HepG2 (cell line): ENCODE measurements around the gene KRTAP5-1. TPM values are rescaled to one million over a fixed set of nuclear protein-coding genes. Genes with fewer than 3 reads are reported as not detected.

Experiments
- FOSL1 ChIP-seq: sonication (generic); formaldehyde crosslinking; IDR thresholded peaks from 2 replicates; pipeline ENCODE4 v1.9.0; 2021; ENCODE audit warnings: missing genetic modification reagents, borderline replicate concordance
- HDAC1 ChIP-seq: sonication (generic); formaldehyde crosslinking; IDR thresholded peaks from 2 replicates; pipeline ENCODE4 v1.5.1; 2020; ENCODE audit warnings: mild to moderate bottlenecking, missing genetic modification reagents
- KDM5B ChIP-seq: sonication (generic); formaldehyde crosslinking; IDR thresholded peaks from 2 replicates; pipeline ENCODE4 v1.4.0; 2020; ENCODE audit warnings: missing genetic modification reagents, mild to moderate bottlenecking, borderline replicate concordance
- MAX ChIP-seq: IDR thresholded peaks from 2 replicates; pipeline ENCODE4 v1.6.1; 2012; ENCODE audit warnings: inconsistent platforms
- MEIS1 ChIP-seq: sonication (generic); formaldehyde crosslinking; IDR thresholded peaks from 2 replicates; pipeline ENCODE4 v1.9.0; 2021; ENCODE audit warnings: mild to moderate bottlenecking, missing genetic modification reagents, moderate library complexity, borderline replicate concordance
- MTF2 ChIP-seq: sonication (generic); formaldehyde crosslinking; IDR thresholded peaks from 2 replicates; pipeline ENCODE4 v1.5.0; 2020; ENCODE audit warnings: missing genetic modification reagents, borderline replicate concordance
- NR2C2 ChIP-seq: sonication (generic); formaldehyde crosslinking; IDR thresholded peaks from 2 replicates; pipeline ENCODE4 v1.4.0; 2020; ENCODE audit warnings: missing genetic modification reagents, mild to moderate bottlenecking, moderate library complexity, borderline replicate concordance
- PATZ1 ChIP-seq: sonication (generic); formaldehyde crosslinking; IDR thresholded peaks from 2 replicates; pipeline ENCODE4 v1.4.0; 2020; ENCODE audit warnings: missing genetic modification reagents
- SPEN ChIP-seq: sonication (generic); formaldehyde crosslinking; IDR thresholded peaks from 2 replicates; pipeline ENCODE4 v1.5.1; 2020; ENCODE audit warnings: low read depth, mild to moderate bottlenecking, missing genetic modification reagents
- ZNF687 ChIP-seq: sonication (generic); formaldehyde crosslinking; IDR thresholded peaks from 2 replicates; pipeline ENCODE4 v1.5.1; 2020; ENCODE audit warnings: mild to moderate bottlenecking, missing genetic modification reagents, moderate library complexity
- ZNF768 ChIP-seq: sonication (generic); formaldehyde crosslinking; IDR thresholded peaks from 2 replicates; pipeline ENCODE4 v1.4.0; 2020; ENCODE audit warnings: missing genetic modification reagents
- ZNF777 ChIP-seq: sonication (generic); formaldehyde crosslinking; IDR thresholded peaks from 2 replicates; pipeline ENCODE4 v1.4.0; 2020; ENCODE audit warnings: missing genetic modification reagents
- polyA plus RNA-seq, 8 experiments: library from polyadenylated mRNA; depleted of rRNA in 3 of 8; stranded (reverse) in 7 of 8; unstranded in 1 of 8; fragments of >200 nt; fragmentation: Illumina TruSeq in 4 of 8; extraction: Trizol in 4 of 8; gene quantifications; 2 replicates each; pipeline versions ENCODE4 v1.2.1 to v1.2.3, GENCODE V29; 2011 to 2016; ENCODE audit warnings: low read depth in 4 of 8, missing spikeins in 1 of 8, mixed read lengths in 1 of 8; ENCODE audit not compliant: insufficient read depth in 1 of 8
- total RNA-seq, 5 experiments: library from RNA; depleted of rRNA; stranded (reverse); fragments of >200 nt; fragmentation: Illumina TruSeq; extraction: Trizol; gene quantifications; 2 replicates each; pipeline ENCODE4 v1.2.3, GENCODE V29; 2016; ENCODE audit warnings: low read depth in 1 of 5
- TF ChIP-seq, protein P1 (sequence below): sonication (generic); formaldehyde crosslinking; IDR thresholded peaks from 2 replicates; pipeline ENCODE4 v1.4.0; 2020; ENCODE audit warnings: missing genetic modification reagents
- TF ChIP-seq, protein P2 (sequence below): sonication (generic); formaldehyde crosslinking; IDR thresholded peaks from 2 replicates; pipeline ENCODE4 v1.5.0; 2020; ENCODE audit warnings: mild to moderate bottlenecking, missing genetic modification reagents

KRTAP5-1 gene
- total and polyA plus RNA-seq, 2 of the 13 experiments (the other 11 are each of a cell fraction or from before 2014, with no cell fraction given), result not detected

- no peak for TF ChIP-seq FOSL1 (CRISPR knock-in tag)
- peak; percentile 54; the same call in 1 of the 2 replicates for TF ChIP-seq ZNF777 (CRISPR knock-in tag)
- TF ChIP-seq ZNF768 (CRISPR knock-in tag), result 0 out of 2 replicates have a peak, but pooled peaks have one; percentile 17
- no peak for TF ChIP-seq NR2C2 (CRISPR knock-in tag)
- TF ChIP-seq MAX, result 0 out of 2 replicates have a peak, but pooled peaks have one; percentile 50
- TF ChIP-seq, protein P1, sequence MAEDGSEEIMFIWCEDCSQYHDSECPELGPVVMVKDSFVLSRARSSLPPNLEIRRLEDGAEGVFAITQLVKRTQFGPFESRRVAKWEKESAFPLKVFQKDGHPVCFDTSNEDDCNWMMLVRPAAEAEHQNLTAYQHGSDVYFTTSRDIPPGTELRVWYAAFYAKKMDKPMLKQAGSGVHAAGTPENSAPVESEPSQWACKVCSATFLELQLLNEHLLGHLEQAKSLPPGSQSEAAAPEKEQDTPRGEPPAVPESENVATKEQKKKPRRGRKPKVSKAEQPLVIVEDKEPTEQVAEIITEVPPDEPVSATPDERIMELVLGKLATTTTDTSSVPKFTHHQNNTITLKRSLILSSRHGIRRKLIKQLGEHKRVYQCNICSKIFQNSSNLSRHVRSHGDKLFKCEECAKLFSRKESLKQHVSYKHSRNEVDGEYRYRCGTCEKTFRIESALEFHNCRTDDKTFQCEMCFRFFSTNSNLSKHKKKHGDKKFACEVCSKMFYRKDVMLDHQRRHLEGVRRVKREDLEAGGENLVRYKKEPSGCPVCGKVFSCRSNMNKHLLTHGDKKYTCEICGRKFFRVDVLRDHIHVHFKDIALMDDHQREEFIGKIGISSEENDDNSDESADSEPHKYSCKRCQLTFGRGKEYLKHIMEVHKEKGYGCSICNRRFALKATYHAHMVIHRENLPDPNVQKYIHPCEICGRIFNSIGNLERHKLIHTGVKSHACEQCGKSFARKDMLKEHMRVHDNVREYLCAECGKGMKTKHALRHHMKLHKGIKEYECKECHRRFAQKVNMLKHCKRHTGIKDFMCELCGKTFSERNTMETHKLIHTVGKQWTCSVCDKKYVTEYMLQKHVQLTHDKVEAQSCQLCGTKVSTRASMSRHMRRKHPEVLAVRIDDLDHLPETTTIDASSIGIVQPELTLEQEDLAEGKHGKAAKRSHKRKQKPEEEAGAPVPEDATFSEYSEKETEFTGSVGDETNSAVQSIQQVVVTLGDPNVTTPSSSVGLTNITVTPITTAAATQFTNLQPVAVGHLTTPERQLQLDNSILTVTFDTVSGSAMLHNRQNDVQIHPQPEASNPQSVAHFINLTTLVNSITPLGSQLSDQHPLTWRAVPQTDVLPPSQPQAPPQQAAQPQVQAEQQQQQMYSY (CRISPR knock-in tag), result no peak
- peak; percentile 36; the same call in 1 of the 2 replicates for TF ChIP-seq HDAC1 (CRISPR knock-in tag)
- TF ChIP-seq, protein P2, sequence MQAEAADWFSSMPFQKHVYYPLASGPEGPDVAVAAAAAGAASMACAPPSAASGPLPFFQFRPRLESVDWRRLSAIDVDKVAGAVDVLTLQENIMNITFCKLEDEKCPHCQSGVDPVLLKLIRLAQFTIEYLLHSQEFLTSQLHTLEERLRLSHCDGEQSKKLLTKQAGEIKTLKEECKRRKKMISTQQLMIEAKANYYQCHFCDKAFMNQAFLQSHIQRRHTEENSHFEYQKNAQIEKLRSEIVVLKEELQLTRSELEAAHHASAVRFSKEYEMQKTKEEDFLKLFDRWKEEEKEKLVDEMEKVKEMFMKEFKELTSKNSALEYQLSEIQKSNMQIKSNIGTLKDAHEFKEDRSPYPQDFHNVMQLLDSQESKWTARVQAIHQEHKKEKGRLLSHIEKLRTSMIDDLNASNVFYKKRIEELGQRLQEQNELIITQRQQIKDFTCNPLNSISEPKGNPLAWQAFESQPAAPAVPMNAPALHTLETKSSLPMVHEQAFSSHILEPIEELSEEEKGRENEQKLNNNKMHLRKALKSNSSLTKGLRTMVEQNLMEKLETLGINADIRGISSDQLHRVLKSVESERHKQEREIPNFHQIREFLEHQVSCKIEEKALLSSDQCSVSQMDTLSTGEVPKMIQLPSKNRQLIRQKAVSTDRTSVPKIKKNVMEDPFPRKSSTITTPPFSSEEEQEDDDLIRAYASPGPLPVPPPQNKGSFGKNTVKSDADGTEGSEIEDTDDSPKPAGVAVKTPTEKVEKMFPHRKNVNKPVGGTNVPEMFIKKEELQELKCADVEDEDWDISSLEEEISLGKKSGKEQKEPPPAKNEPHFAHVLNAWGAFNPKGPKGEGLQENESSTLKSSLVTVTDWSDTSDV, result no peak
- TF ChIP-seq MTF2, result peak; percentile 93
- TF ChIP-seq SPEN (CRISPR knock-in tag), result no peak
- TF ChIP-seq PATZ1 (CRISPR knock-in tag), result peak; percentile 82
- no peak for TF ChIP-seq MEIS1 (CRISPR knock-in tag)
- TF ChIP-seq ZNF687, result peak; percentile 46
- 0 out of 2 replicates have a peak, but pooled peaks have one; percentile 47 for TF ChIP-seq KDM5B (CRISPR knock-in tag)
These were observed 38.3 kb downstream of the KRTAP5-1 start (continued) for GRCh38 chr11:1546536-1547466.
